BLaER1 (cell line): Measurements from ENCODE around the gene LPAR1.

Experiments
- H3K27ac ChIP-seq: shearing (Covaris generic); formaldehyde crosslinking; 2 replicates; pipeline ENCODE4 v1.8.1; 2022
- H3K27me3 ChIP-seq: shearing (Covaris generic); formaldehyde crosslinking; 2 replicates; pipeline ENCODE4 v1.8.1; 2022
- H3K36me3 ChIP-seq: shearing (Covaris generic); formaldehyde crosslinking; 2 replicates; pipeline ENCODE4 v1.8.1; 2022
- H3K4me1 ChIP-seq: shearing (Covaris generic); formaldehyde crosslinking; 2 replicates; pipeline ENCODE4 v1.8.1; 2022
- H3K4me2 ChIP-seq: shearing (Covaris generic); formaldehyde crosslinking; 2 replicates; pipeline ENCODE4 v1.8.1; 2022
- H3K4me3 ChIP-seq: shearing (Covaris generic); formaldehyde crosslinking; 2 replicates; pipeline ENCODE4 v1.8.1; 2022
- H3K9ac ChIP-seq: shearing (Covaris generic); formaldehyde crosslinking; 2 replicates; pipeline ENCODE4 v1.8.1; 2022
- H3K9me3 ChIP-seq: shearing (Covaris generic); formaldehyde crosslinking; 2 replicates; pipeline ENCODE4 v1.8.1; 2022
- H4K20me1 ChIP-seq: shearing (Covaris generic); formaldehyde crosslinking; 2 replicates; pipeline ENCODE4 v1.8.1; 2022
- Cebpa-rat ChIP-seq: shearing (Covaris generic); IDR thresholded peaks from 2 replicates; pipeline ENCODE4 v1.8.1; 2022

Gene LPAR1

GRCh38 chr9:111039231-111039906 lies 1.1 kb upstream of the LPAR1 start:
- H3K9me3 ChIP-seq, result no peaks in the 10 kb centered on the region; the same call in 1 of the 2 replicates
- no peak overlapping the region for H3K27ac ChIP-seq
- peaks cover 8% of the 10 kb centered on the region; the same call in 1 of the 2 replicates for H3K4me1 ChIP-seq
- H3K4me3 ChIP-seq, result no peak overlapping the region
- no peaks in the 10 kb centered on the region for H3K36me3 ChIP-seq
- no peak for TF ChIP-seq Cebpa-rat
- no peaks in the 10 kb centered on the region for H4K20me1 ChIP-seq
- no peak overlapping the region for H3K4me2 ChIP-seq
- no peak overlapping the region for H3K9ac ChIP-seq
- peaks cover 38% of the 10 kb centered on the region for H3K27me3 ChIP-seq

GRCh38 chr9:111037708-111038330 lies 451 bp downstream of the LPAR1 start:
- TF ChIP-seq Cebpa-rat, result no peak
- H3K36me3 ChIP-seq, result no peaks in the 10 kb centered on the region
- peaks cover 8% of the 10 kb centered on the region; the same call in 1 of the 2 replicates for H3K4me1 ChIP-seq
- H3K9me3 ChIP-seq, result no peaks in the 10 kb centered on the region; the same call in 1 of the 2 replicates
- no peak overlapping the region for H3K27ac ChIP-seq
- H3K9ac ChIP-seq, result no peak overlapping the region
- no peaks in the 10 kb centered on the region for H4K20me1 ChIP-seq
- H3K27me3 ChIP-seq, result peaks cover 38% of the 10 kb centered on the region
- H3K4me3 ChIP-seq, result peak overlapping the region; percentile 67
- H3K4me2 ChIP-seq, result peak overlapping the region; percentile 92

GRCh38 chr9:111037356-111037707 lies 938 bp downstream of the LPAR1 start:
- Histone ChIP-seq H3K27ac (no peak overlapping the region), H3K4me1 (peaks cover 8% of the 10 kb centered on the region; the same call in 1 of the 2 replicates), H3K9me3 (no peaks in the 10 kb centered on the region; the same call in 1 of the 2 replicates), H3K9ac (no peak overlapping the region), H4K20me1 (no peaks in the 10 kb centered on the region), H3K4me3 (peak overlapping the region; percentile 67), H3K4me2 (peak overlapping the region; percentile 92), H3K36me3 (no peaks in the 10 kb centered on the region), H3K27me3 (peaks cover 38% of the 10 kb centered on the region)
- no peak for TF ChIP-seq Cebpa-rat

GRCh38 chr9:111036946-111037345 lies 1.3 kb downstream of the LPAR1 start:
- TF ChIP-seq Cebpa-rat, result no peak
- Histone ChIP-seq H3K27ac (no peak overlapping the region), H3K4me1 (peaks cover 8% of the 10 kb centered on the region; the same call in 1 of the 2 replicates), H3K4me3 (no peak overlapping the region), H3K36me3 (no peaks in the 10 kb centered on the region), H3K4me2 (peak overlapping the region; percentile 92; the same call in 1 of the 2 replicates), H4K20me1 (no peaks in the 10 kb centered on the region), H3K9ac (no peak overlapping the region), H3K27me3 (peaks cover 38% of the 10 kb centered on the region), H3K9me3 (no peaks in the 10 kb centered on the region; the same call in 1 of the 2 replicates)

GRCh38 chr9:111036429-111036789 lies 1.9 kb downstream of the LPAR1 start:
- H3K27me3 ChIP-seq, result peaks cover 38% of the 10 kb centered on the region
- peaks cover 8% of the 10 kb centered on the region; the same call in 1 of the 2 replicates for H3K4me1 ChIP-seq
- H3K9me3 ChIP-seq, result no peaks in the 10 kb centered on the region; the same call in 1 of the 2 replicates
- no peak overlapping the region for H3K4me2 ChIP-seq
- no peaks in the 10 kb centered on the region for H4K20me1 ChIP-seq
- TF ChIP-seq Cebpa-rat, result no peak
- H3K4me3 ChIP-seq, result no peak overlapping the region
- H3K9ac ChIP-seq, result no peak overlapping the region
- no peak overlapping the region for H3K27ac ChIP-seq
- H3K36me3 ChIP-seq, result no peaks in the 10 kb centered on the region

- H3K4me1 ChIP-seq, result peaks cover 8% of the 10 kb centered on the region; the same call in 1 of the 2 replicates
- no peak overlapping the region for H3K4me2 ChIP-seq
- H4K20me1 ChIP-seq, result no peaks in the 10 kb centered on the region
- H3K9me3 ChIP-seq, result no peaks in the 10 kb centered on the region; the same call in 1 of the 2 replicates
- no peak overlapping the region for H3K9ac ChIP-seq
- H3K27ac ChIP-seq, result no peak overlapping the region
- no peaks in the 10 kb centered on the region for H3K36me3 ChIP-seq
- H3K4me3 ChIP-seq, result no peak overlapping the region
- H3K27me3 ChIP-seq, result peaks cover 38% of the 10 kb centered on the region
- no peak for TF ChIP-seq Cebpa-rat
Measured at GRCh38 chr9:111035543-111036428, 2.5 kb downstream of the LPAR1 start.

GRCh38 chr9:111034898-111035539 lies 3.3 kb downstream of the LPAR1 start:
- no peak overlapping the region for H3K4me3 ChIP-seq
- no peak overlapping the region for H3K4me2 ChIP-seq
- no peaks in the 10 kb centered on the region for H4K20me1 ChIP-seq
- no peaks in the 10 kb centered on the region for H3K36me3 ChIP-seq
- H3K4me1 ChIP-seq, result peaks cover 8% of the 10 kb centered on the region; the same call in 1 of the 2 replicates
- H3K9me3 ChIP-seq, result no peaks in the 10 kb centered on the region; the same call in 1 of the 2 replicates
- peaks cover 38% of the 10 kb centered on the region for H3K27me3 ChIP-seq
- no peak for TF ChIP-seq Cebpa-rat
- no peak overlapping the region for H3K27ac ChIP-seq
- H3K9ac ChIP-seq, result no peak overlapping the region

- Histone ChIP-seq H3K27me3 (peaks cover 35% of the 10 kb centered on the region), H3K4me3 (no peak overlapping the region)
Measured at GRCh38 chr9:111034170-111034897, 3.9 kb downstream of the LPAR1 start.

GRCh38 chr9:111030492-111030891 lies 7.8 kb downstream of the LPAR1 start:
- H3K4me1 ChIP-seq, result peaks cover 6% of the 10 kb centered on the region; the same call in 1 of the 2 replicates
- H3K4me2 ChIP-seq, result no peak overlapping the region
- TF ChIP-seq Cebpa-rat, result no peak
- no peak overlapping the region for H3K27ac ChIP-seq
- H3K9me3 ChIP-seq, result no peaks in the 10 kb centered on the region
- H3K27me3 ChIP-seq, result no peaks in the 10 kb centered on the region
- H3K9ac ChIP-seq, result no peak overlapping the region
- no peaks in the 10 kb centered on the region for H3K36me3 ChIP-seq
- no peak overlapping the region for H3K4me3 ChIP-seq
- no peaks in the 10 kb centered on the region for H4K20me1 ChIP-seq

More at GRCh38 chr9:111034170-111034897, 3.9 kb downstream of the LPAR1 start:
- TF ChIP-seq Cebpa-rat, result no peak
- peaks cover 9% of the 10 kb centered on the region for H3K4me1 ChIP-seq
- no peak overlapping the region for H3K4me2 ChIP-seq
- no peak overlapping the region for H3K9ac ChIP-seq
- H3K36me3 ChIP-seq, result no peaks in the 10 kb centered on the region
- H4K20me1 ChIP-seq, result no peaks in the 10 kb centered on the region
- no peaks in the 10 kb centered on the region; the same call in 1 of the 2 replicates for H3K9me3 ChIP-seq
- no peak overlapping the region for H3K27ac ChIP-seq
